Measurements from ENCODE around the gene IQCH. TPM values are rescaled to one million over a fixed set of nuclear protein-coding genes. Genes with fewer than 3 reads are reported as not detected.

IQCH gene
- total RNA-seq, 4 donors from 2014 or later = 0.40 to 5.2 (median 1.9) TPM

- H3K27me3 ChIP-seq = no peaks in the 10 kb centered on the region
- WGBS, 2 donors (ENCODE audit: low coverage in 1 of 2) = 41% methylated on average over 7 of the region's 7 CpGs; no CpG with 5 or more reads in 1 of the 2 donors
- TF ChIP-seq EP300 (IDR thresholded peaks at IDR 0.05; ENCODE audit: low read depth) (no peak), POLR2AphosphoS5 (IDR thresholded peaks at IDR 0.05) (no peak), POLR2A (IDR thresholded peaks at IDR 0.05) (no peak), CTCF (IDR thresholded peaks at IDR 0.05) (no peak)
- no peaks in the 10 kb centered on the region for H3K36me3 ChIP-seq
- H3K4me1 ChIP-seq = peaks cover 6 to 42% (median 27%) of the 10 kb centered on the region in 4 donors
- intact Hi-C loops (cut with DNase I; ENCODE audit: low total_unique reads) = loop anchor here (2.0 kb wide), 1 partner anchor 23 kb away; the partner anchor contains the start of gene C15orf61
- H3K9me3 ChIP-seq = no peaks in the 10 kb centered on the region
- in situ Hi-C loops (cut with MboI; ENCODE audit: low pct_ligation_motif_present in 1 of 4, low pct_unique_long_range_greater_than_20kb in 1 of 4, low sequenced_read_pairs in 3 of 4) = no loop called here
- H3K4me3 ChIP-seq = peak overlapping the region; percentile 61 to 96 (median 72)
- DNase-seq = peak; percentile 36
- H3K27ac ChIP-seq = peak overlapping the region; percentile 90 to 94 (median 92)
Observed at GRCh38 chr15:67543348-67543718, 288.7 kb downstream of the IQCH start.

- Histone ChIP-seq H3K4me1 (peaks cover 6 to 54% (median 35%) of the 10 kb centered on the region in 4 donors), H3K27me3 (no peaks in the 10 kb centered on the region), H3K36me3 (no peaks in the 10 kb centered on the region), H3K27ac (no peak overlapping the region), H3K9me3 (no peaks in the 10 kb centered on the region), H3K4me3 (no peak overlapping the region)
- WGBS, 2 donors (ENCODE audit: low coverage in 1 of 2) = 79 to 94% methylated on average over 3 of the region's 3 CpGs
- in situ Hi-C loops (cut with MboI; ENCODE audit: low pct_ligation_motif_present in 1 of 4, low pct_unique_long_range_greater_than_20kb in 1 of 4, low sequenced_read_pairs in 3 of 4) (no loop called here), intact Hi-C loops (cut with DNase I; ENCODE audit: low total_unique reads) (no loop called here)
- no peak for DNase-seq
- TF ChIP-seq POLR2AphosphoS5 (IDR thresholded peaks at IDR 0.05) = no peak
- no peak for TF ChIP-seq CTCF (IDR thresholded peaks at IDR 0.05)
- TF ChIP-seq POLR2A (IDR thresholded peaks at IDR 0.05) = no peak
- no peak for TF ChIP-seq EP300 (IDR thresholded peaks at IDR 0.05; ENCODE audit: low read depth)
Observed at GRCh38 chr15:67544475-67544874, 289.9 kb downstream of the IQCH start.

DNA sequence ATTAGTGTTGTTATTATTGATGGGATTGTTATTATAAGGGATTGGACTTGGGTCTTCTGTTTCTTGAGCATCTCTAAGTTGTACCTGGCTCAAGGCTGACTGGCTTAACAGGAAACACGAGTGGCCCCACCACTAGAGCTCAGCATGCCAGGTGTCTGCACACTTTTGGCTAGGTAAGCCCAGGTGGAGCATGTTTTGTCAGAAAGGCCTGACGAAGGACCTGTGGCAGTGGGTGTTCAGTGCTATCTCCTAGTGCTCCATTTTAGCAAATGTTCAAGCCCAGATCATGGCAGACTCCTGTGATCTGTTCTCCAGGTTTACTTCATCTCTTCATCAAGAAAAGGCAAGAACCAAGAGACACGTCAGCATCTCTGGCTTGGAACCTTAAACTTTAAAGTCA, 291.3 kb downstream of the IQCH start:
- peaks cover 6 to 68% (median 38%) of the 10 kb centered on the region in 4 donors for H3K4me1 ChIP-seq
- TF ChIP-seq POLR2AphosphoS5 (IDR thresholded peaks at IDR 0.05) = no peak
- no peak for TF ChIP-seq EP300 (IDR thresholded peaks at IDR 0.05; ENCODE audit: low read depth)
- TF ChIP-seq CTCF (IDR thresholded peaks at IDR 0.05) = no peak
- TF ChIP-seq POLR2A (IDR thresholded peaks at IDR 0.05) = no peak
- no peaks in the 10 kb centered on the region for H3K36me3 ChIP-seq
- intact Hi-C loops (cut with DNase I; ENCODE audit: low total_unique reads) (no loop called here), in situ Hi-C loops (cut with MboI; ENCODE audit: low pct_ligation_motif_present in 1 of 4, low pct_unique_long_range_greater_than_20kb in 1 of 4, low sequenced_read_pairs in 3 of 4) (no loop called here)
- WGBS, 2 donors (ENCODE audit: low coverage in 1 of 2) = 79 to 88% methylated on average over 1 to 3 of the region's 3 CpGs
- DNase-seq = no peak
- no peaks in the 10 kb centered on the region for H3K27me3 ChIP-seq
- H3K4me3 ChIP-seq = no peak overlapping the region
- H3K27ac ChIP-seq = no peak overlapping the region
- H3K9me3 ChIP-seq = no peaks in the 10 kb centered on the region

DNA sequence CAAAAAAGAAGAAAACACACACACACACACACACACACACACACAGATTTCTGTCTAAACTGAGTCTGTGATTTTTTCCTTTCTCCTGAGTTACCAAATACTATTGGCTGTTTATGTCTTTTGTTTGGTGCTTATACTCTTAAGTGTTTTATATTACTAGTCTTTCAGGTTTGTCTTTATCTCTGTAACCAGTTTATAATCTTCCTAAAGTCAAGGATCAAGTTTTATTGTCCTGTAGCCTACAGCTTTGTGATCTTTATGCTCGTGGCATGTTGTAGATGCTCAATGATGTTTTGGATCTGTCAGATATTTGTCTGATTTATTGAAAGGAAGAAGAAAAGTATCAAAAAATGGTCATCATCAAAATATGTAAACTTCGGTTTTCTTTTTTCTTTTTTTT, 292.5 kb downstream of the IQCH start:
- H3K27ac ChIP-seq = peak overlapping the region in 3 of 4 donors; percentile 19 to 70 (median 22)
- 48 to 69% methylated on average over 2 of the region's 2 CpGs for WGBS, 2 donors (ENCODE audit: low coverage in 1 of 2)
- no peaks in the 10 kb centered on the region for H3K9me3 ChIP-seq
- intact Hi-C loops (cut with DNase I; ENCODE audit: low total_unique reads) = no loop called here
- no peaks in the 10 kb centered on the region for H3K27me3 ChIP-seq
- no peak for DNase-seq
- no peak overlapping the region for H3K4me3 ChIP-seq
- H3K4me1 ChIP-seq = peaks cover 4 to 66% (median 35%) of the 10 kb centered on the region in 4 donors
- no peaks in the 10 kb centered on the region for H3K36me3 ChIP-seq
- in situ Hi-C loops (cut with MboI; ENCODE audit: low pct_ligation_motif_present in 1 of 4, low pct_unique_long_range_greater_than_20kb in 1 of 4, low sequenced_read_pairs in 3 of 4) = no loop called here
- no peak for TF ChIP-seq POLR2AphosphoS5 (IDR thresholded peaks at IDR 0.05)
- no peak for TF ChIP-seq EP300 (IDR thresholded peaks at IDR 0.05; ENCODE audit: low read depth)
- no peak for TF ChIP-seq CTCF (IDR thresholded peaks at IDR 0.05)
- no peak for TF ChIP-seq POLR2A (IDR thresholded peaks at IDR 0.05)

Data from transverse colon (tissue), 4 donors.